AG09309 (cell line): Measurements from ENCODE around the gene MAP2K5.

Experiments used
- DNase-seq: peaks from one replicate; pipeline ENCODE4 v3.0.0-alpha.2; 2010; ENCODE audit warnings: low read depth
- H3K4me3 ChIP-seq: 2 replicates; pipeline ENCODE4 v1.5.1; 2011; ENCODE audit warnings: mild to moderate bottlenecking, low read depth, low read length, moderate library complexity; ENCODE audit not compliant: control insufficient read depth
- CTCF ChIP-seq: IDR thresholded peaks from 2 replicates; pipeline ENCODE4 v1.5.1; 2011; ENCODE audit warnings: mild to moderate bottlenecking, low read depth, low read length, inconsistent platforms; ENCODE audit not compliant: insufficient read depth, control insufficient read depth; ENCODE audit errors: missing control alignments

Gene MAP2K5

GRCh38 chr15:67521783-67522568 is 20.5 kb upstream of the MAP2K5 start:
- peak overlapping the region; percentile 68 for H3K4me3 ChIP-seq
- TF ChIP-seq CTCF: no peak
- DNase-seq: no peak

- no peak for TF ChIP-seq CTCF
- peak overlapping the region; percentile 68; the same call in 1 of the 2 replicates for H3K4me3 ChIP-seq
- no peak for DNase-seq
Observed at GRCh38 chr15:67523330-67523729, 19.2 kb upstream of the MAP2K5 start.

- DNase-seq: no peak
- TF ChIP-seq CTCF: no peak
- H3K4me3 ChIP-seq: no peak overlapping the region
Observed at GRCh38 chr15:67524235-67524634, 18.3 kb upstream of the MAP2K5 start.

GRCh38 chr15:67528513-67528912 is 14.0 kb upstream of the MAP2K5 start:
- no peak for DNase-seq
- TF ChIP-seq CTCF: no peak
- H3K4me3 ChIP-seq: no peak overlapping the region

GRCh38 chr15:67531379-67531914 is 11.1 kb upstream of the MAP2K5 start:
- TF ChIP-seq CTCF: no peak
- no peak overlapping the region for H3K4me3 ChIP-seq
- peak; percentile 80 for DNase-seq

- TF ChIP-seq CTCF: no peak
- DNase-seq: no peak
- no peak overlapping the region for H3K4me3 ChIP-seq
Observed at GRCh38 chr15:67533873-67534272, 8.6 kb upstream of the MAP2K5 start.
